ENCODE results near the gene EEA1. TPM values are rescaled to one million over a fixed set of nuclear protein-coding genes. Genes with fewer than 3 reads are reported as not detected.

EEA1 gene
- total RNA-seq, 1 donor from 2014 or later = 9.2 TPM

DNA sequence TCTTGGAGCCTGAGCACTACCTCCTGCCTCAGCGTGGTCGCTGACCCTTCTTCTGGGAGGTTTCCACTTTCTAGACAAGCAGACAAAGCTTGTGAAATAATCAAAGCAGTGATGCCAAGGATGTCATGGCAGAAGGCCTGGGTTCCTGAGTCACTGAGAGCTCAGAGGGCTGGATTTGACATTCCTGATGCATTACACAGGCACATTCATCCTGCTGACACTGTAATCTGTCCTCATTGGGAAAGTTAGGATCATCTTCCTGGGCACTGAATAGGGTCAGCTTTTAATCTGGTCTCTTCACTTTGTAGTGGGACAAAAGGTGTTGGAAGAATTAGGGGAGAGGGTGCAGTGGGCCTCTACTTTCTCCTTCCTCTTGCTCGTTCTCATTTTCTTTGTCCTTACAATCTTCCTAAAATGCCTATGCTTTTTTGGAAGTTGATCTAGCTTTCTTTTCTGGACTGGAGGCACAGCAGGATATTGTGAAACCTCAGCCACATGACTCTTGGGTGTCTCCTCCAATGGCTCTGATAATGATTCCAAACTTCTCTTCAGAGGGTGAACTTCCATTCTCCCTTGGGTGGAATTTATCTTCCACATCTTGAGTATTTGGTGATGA is 29.6 kb downstream of the EEA1 start:
- peak; percentile 95 for DNase-seq (ENCODE audit: low read depth)
- TF ChIP-seq, protein P1, sequence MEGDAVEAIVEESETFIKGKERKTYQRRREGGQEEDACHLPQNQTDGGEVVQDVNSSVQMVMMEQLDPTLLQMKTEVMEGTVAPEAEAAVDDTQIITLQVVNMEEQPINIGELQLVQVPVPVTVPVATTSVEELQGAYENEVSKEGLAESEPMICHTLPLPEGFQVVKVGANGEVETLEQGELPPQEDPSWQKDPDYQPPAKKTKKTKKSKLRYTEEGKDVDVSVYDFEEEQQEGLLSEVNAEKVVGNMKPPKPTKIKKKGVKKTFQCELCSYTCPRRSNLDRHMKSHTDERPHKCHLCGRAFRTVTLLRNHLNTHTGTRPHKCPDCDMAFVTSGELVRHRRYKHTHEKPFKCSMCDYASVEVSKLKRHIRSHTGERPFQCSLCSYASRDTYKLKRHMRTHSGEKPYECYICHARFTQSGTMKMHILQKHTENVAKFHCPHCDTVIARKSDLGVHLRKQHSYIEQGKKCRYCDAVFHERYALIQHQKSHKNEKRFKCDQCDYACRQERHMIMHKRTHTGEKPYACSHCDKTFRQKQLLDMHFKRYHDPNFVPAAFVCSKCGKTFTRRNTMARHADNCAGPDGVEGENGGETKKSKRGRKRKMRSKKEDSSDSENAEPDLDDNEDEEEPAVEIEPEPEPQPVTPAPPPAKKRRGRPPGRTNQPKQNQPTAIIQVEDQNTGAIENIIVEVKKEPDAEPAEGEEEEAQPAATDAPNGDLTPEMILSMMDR (IDR thresholded peaks at IDR 0.05; ENCODE audit: insufficient read depth, low read length, poor library complexity, severe bottlenecking) = no peak
- no peaks in the 10 kb centered on the region for H3K36me3 ChIP-seq (ENCODE audit: control insufficient read depth, insufficient read depth, low read length)
- no peaks in the 10 kb centered on the region for H3K27me3 ChIP-seq (ENCODE audit: control insufficient read depth, insufficient read depth, low read length)
- H3K4me3 ChIP-seq (ENCODE audit: low read depth, low read length) = no peak overlapping the region

DNA sequence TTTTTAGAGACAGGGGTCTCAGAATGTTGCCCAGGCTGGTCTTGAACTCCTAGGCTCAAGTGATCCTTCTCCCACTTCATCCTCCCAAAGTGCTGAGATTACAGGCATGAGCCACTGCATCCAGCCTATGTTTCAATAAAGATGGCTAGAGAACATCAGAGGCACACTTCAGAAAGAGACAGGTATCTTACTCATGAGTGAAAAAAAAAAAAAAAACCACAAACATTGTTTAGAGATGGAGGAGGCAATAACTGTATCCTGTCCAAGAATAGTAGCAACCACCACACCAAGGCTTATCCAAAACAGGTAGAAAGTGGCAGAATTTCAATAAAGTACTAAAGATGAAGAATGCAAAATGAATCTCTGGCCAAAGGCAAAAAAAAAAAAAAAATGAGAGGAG is 30.3 kb downstream of the EEA1 start:
- no peaks in the 10 kb centered on the region for H3K36me3 ChIP-seq (ENCODE audit: control insufficient read depth, insufficient read depth, low read length)
- DNase-seq (ENCODE audit: low read depth) = no peak
- no peak overlapping the region for H3K4me3 ChIP-seq (ENCODE audit: low read depth, low read length)
- TF ChIP-seq, protein P1 (IDR thresholded peaks at IDR 0.05; ENCODE audit: insufficient read depth, low read length, poor library complexity, severe bottlenecking) = no peak
- H3K27me3 ChIP-seq (ENCODE audit: control insufficient read depth, insufficient read depth, low read length) = no peaks in the 10 kb centered on the region

- no peak overlapping the region for H3K4me3 ChIP-seq (ENCODE audit: low read depth, low read length)
- no peak for DNase-seq (ENCODE audit: low read depth)
- no peaks in the 10 kb centered on the region for H3K36me3 ChIP-seq (ENCODE audit: control insufficient read depth, insufficient read depth, low read length)
- H3K27me3 ChIP-seq (ENCODE audit: control insufficient read depth, insufficient read depth, low read length) = no peaks in the 10 kb centered on the region
- TF ChIP-seq, protein P1 (IDR thresholded peaks at IDR 0.05; ENCODE audit: insufficient read depth, low read length, poor library complexity, severe bottlenecking) = no peak
These were observed 31.3 kb downstream of the EEA1 start for GRCh38 chr12:92897844-92898243.

GRCh38 chr12:92890601-92891106 is 38.4 kb downstream of the EEA1 start:
- no peaks in the 10 kb centered on the region for H3K27me3 ChIP-seq (ENCODE audit: control insufficient read depth, insufficient read depth, low read length)
- DNase-seq (ENCODE audit: low read depth) = no peak
- H3K4me3 ChIP-seq (ENCODE audit: low read depth, low read length) = no peak overlapping the region
- no peaks in the 10 kb centered on the region for H3K36me3 ChIP-seq (ENCODE audit: control insufficient read depth, insufficient read depth, low read length)
- TF ChIP-seq, protein P1 (IDR thresholded peaks at IDR 0.05; ENCODE audit: insufficient read depth, low read length, poor library complexity, severe bottlenecking) = no peak

- Histone ChIP-seq H3K36me3 (ENCODE audit: control insufficient read depth, insufficient read depth, low read length) (no peaks in the 10 kb centered on the region), H3K27me3 (ENCODE audit: control insufficient read depth, insufficient read depth, low read length) (no peaks in the 10 kb centered on the region), H3K4me3 (ENCODE audit: low read depth, low read length) (no peak overlapping the region)
- no peak for DNase-seq (ENCODE audit: low read depth)
- TF ChIP-seq, protein P1 (IDR thresholded peaks at IDR 0.05; ENCODE audit: insufficient read depth, low read length, poor library complexity, severe bottlenecking) = no peak
These were observed 43.0 kb downstream of the EEA1 start for GRCh38 chr12:92886131-92886530.
